Neural cell (in vitro differentiated cells): ENCODE measurements around the gene RAC2. TPM values are rescaled to one million over a fixed set of nuclear protein-coding genes. Genes with fewer than 3 reads are reported as not detected.

ENCODE experiments used
- H2AFZ ChIP-seq: fragments of 200-600, 300-800 bp; sonication (generic), shearing (Covaris generic); 2 replicates; pipeline ENCODE4 v1.6.0; 2014; ENCODE audit warnings: low read depth, mild to moderate bottlenecking, antibody characterized with exemption, low read length, moderate library complexity
- H3F3A ChIP-seq: fragments of 200-600 bp; shearing (Covaris generic); 2 replicates; pipeline ENCODE4 v1.6.1; 2016; ENCODE audit warnings: mild to moderate bottlenecking, moderate library complexity, mixed read lengths, antibody characterized with exemption, low read length; ENCODE audit not compliant: insufficient read depth, poor library complexity, severe bottlenecking
- H3K27ac ChIP-seq: fragments of 200-600, 300-800 bp; sonication (generic), shearing (Covaris generic); 2 replicates; pipeline ENCODE4 v1.5.1; 2014; ENCODE audit warnings: mild to moderate bottlenecking, low read length, moderate library complexity
- H3K27me3 ChIP-seq: fragments of 300-800, 200-600 bp; sonication (generic), shearing (Covaris generic); 2 replicates; pipeline ENCODE4 v1.6.0; 2014; ENCODE audit warnings: mild to moderate bottlenecking, low read depth, low read length, moderate library complexity; ENCODE audit not compliant: insufficient read depth
- H3K36me3 ChIP-seq: fragments of 300-800, 200-600 bp; sonication (generic), shearing (Covaris generic); 2 replicates; pipeline ENCODE4 v1.5.1; 2014; ENCODE audit warnings: mild to moderate bottlenecking, antibody characterized with exemption, low read length, moderate library complexity; ENCODE audit not compliant: insufficient read depth
- H3K4me2 ChIP-seq: fragments of 300-800, 200-600 bp; sonication (generic), shearing (Covaris generic); 2 replicates; pipeline ENCODE4 v1.6.0; 2014; ENCODE audit warnings: mild to moderate bottlenecking, low read length
- H3K4me3 ChIP-seq: fragments of 300-800, 200-600 bp; sonication (generic), shearing (Covaris generic); 2 replicates; pipeline ENCODE4 v1.5.1; 2014; ENCODE audit warnings: mild to moderate bottlenecking, low read length, moderate library complexity
- H3K79me2 ChIP-seq: fragments of 200-600 bp; shearing (Covaris generic); replicated peaks from 2 replicates; pipeline ENCODE4 v1.6.0; 2014; ENCODE audit warnings: mild to moderate bottlenecking, low read length, moderate library complexity; ENCODE audit not compliant: insufficient read depth
- H3K9ac ChIP-seq: fragments of 300-800, 200-600 bp; sonication (generic), shearing (Covaris generic); 2 replicates; pipeline ENCODE4 v1.6.1; 2016; ENCODE audit warnings: mild to moderate bottlenecking, low read length, mixed read lengths
- H3K9me2 ChIP-seq: fragments of 200-600 bp; shearing (Covaris generic); 2 replicates; pipeline ENCODE4 v1.6.1; 2016; ENCODE audit warnings: mild to moderate bottlenecking, low read length, mixed read lengths; ENCODE audit not compliant: insufficient read depth
- H3K9me3 ChIP-seq: fragments of 200-600, 300-800 bp; sonication (generic), shearing (Covaris generic); 2 replicates; pipeline ENCODE4 v1.6.1; 2016; ENCODE audit warnings: mild to moderate bottlenecking, mixed run types, low read length, moderate library complexity, mixed read lengths
- H4K20me1 ChIP-seq: fragments of 200-600 bp; shearing (Covaris generic); 2 replicates; pipeline ENCODE4 v1.6.1; 2016; ENCODE audit warnings: mild to moderate bottlenecking, mixed run types; ENCODE audit not compliant: insufficient read depth
- EP300 ChIP-seq: fragments of 450-650 bp; conservative IDR thresholded peaks from 2 replicates; pipeline ENCODE4 v1.6.1; 2014; ENCODE audit warnings: antibody characterized with exemption, mild to moderate bottlenecking, moderate library complexity; ENCODE audit not compliant: poor library complexity, severe bottlenecking
- EZH2 ChIP-seq: fragments of 200-600, 300-800 bp; shearing (Covaris generic), sonication (generic); IDR thresholded peaks from 2 replicates; pipeline ENCODE4 v1.6.1; 2014; ENCODE audit warnings: antibody characterized with exemption, low read length, borderline replicate concordance, mild to moderate bottlenecking; ENCODE audit not compliant: insufficient read depth, poor library complexity, severe bottlenecking
- MXI1 ChIP-seq: fragments of 450-650 bp; conservative IDR thresholded peaks from 2 replicates; pipeline ENCODE4 v1.6.1; 2014; ENCODE audit warnings: antibody characterized with exemption, mild to moderate bottlenecking; ENCODE audit not compliant: poor library complexity, severe bottlenecking
- POLR2AphosphoS5 ChIP-seq: IDR thresholded peaks from 2 replicates; pipeline ENCODE4 v1.6.1; 2012
- RAD21 ChIP-seq: fragments of 450-650 bp; conservative IDR thresholded peaks from 2 replicates; pipeline ENCODE4 v1.6.1; 2014; ENCODE audit warnings: antibody characterized with exemption, mild to moderate bottlenecking, moderate library complexity
- SMC3 ChIP-seq: fragments of 450-650 bp; conservative IDR thresholded peaks from 2 replicates; pipeline ENCODE4 v1.6.1; 2014; ENCODE audit warnings: antibody characterized with exemption, mild to moderate bottlenecking, moderate library complexity; ENCODE audit not compliant: poor library complexity
- TAF1 ChIP-seq: IDR thresholded peaks from 2 replicates; pipeline ENCODE4 v1.6.1; 2012; ENCODE audit warnings: low read depth
- polyA plus RNA-seq: library from polyadenylated mRNA; depleted of rRNA; stranded (reverse); fragments of >200 nt; gene quantifications from 2 replicates; pipeline ENCODE4 v1.2.3, GENCODE V29; 2014
- TF ChIP-seq, protein P1 (sequence below): fragments of 450-650 bp; IDR thresholded peaks from 2 replicates; pipeline ENCODE4 v1.5.1; 2014; ENCODE audit warnings: antibody characterized with exemption, mild to moderate bottlenecking, moderate library complexity; ENCODE audit not compliant: poor library complexity, severe bottlenecking
- TF ChIP-seq, protein P2 (sequence below): IDR thresholded peaks from 2 replicates; pipeline ENCODE4 v1.6.1; 2012; ENCODE audit warnings: borderline replicate concordance

The RAC2 gene
- polyA plus RNA-seq, 1 donor from 2014 or later, result not detected

DNA sequence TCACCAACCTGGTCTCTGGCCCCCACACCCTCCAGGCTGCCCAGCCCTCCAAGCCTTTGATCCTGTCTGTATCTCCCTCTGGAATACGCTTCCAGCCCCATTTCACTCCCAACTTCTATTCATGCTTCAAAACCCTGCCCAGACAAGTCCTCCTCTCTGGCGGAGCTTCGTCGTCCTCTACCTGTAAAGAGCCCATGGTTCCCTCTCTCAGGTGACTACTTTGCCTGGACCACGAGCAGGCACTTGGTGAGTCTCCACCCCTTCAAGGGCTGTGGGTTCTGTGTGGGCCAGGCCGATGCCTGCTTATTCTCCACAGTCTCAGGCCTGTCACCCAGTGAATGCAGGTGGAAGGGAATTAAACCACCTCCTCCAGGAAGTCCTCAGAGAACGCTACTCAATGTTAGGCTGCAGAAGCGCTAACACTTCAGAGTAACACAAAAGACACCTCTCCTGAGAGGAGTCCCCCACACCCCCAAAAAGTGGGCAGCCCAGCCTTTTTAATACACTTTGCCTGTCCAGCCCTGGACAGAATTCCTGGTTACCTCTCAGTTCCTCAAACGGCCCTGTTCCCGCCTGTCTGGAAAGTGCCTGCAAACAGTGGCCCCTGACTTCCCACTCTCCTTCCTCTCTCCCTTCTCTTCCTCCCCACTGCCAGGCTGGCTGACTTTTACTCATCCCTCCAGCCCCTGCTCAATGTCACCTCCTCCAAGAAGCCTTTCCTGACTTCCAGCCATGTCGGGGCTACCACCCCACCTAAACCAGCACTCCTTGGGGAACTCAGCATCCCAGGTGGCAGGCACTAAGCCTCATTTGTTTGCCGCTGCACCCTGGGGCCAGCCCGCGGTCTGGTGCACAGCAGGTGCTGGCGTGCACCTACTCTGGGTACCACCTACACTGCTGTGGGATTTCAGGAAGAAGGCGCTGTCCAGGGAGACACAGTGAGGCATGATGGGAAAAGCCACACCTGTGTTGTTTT is 9.0 kb downstream of the RAC2 start:
- Histone ChIP-seq H3K4me2 (no peak overlapping the region), H3K9me2 (no peaks in the 10 kb centered on the region), H3K27ac (no peak overlapping the region), H3K9me3 (no peaks in the 10 kb centered on the region), H3K9ac (no peak overlapping the region), H3F3A (no peaks in the 10 kb centered on the region), H3K4me3 (no peak overlapping the region), H3K27me3 (no peaks in the 10 kb centered on the region), H4K20me1 (no peaks in the 10 kb centered on the region), H2AFZ (no peak overlapping the region), H3K79me2 (no peaks in the 10 kb centered on the region), H3K36me3 (no peaks in the 10 kb centered on the region)
- TF ChIP-seq POLR2AphosphoS5, result no peak
- TF ChIP-seq TAF1, result no peak
- TF ChIP-seq SMC3, result no peak
- TF ChIP-seq, protein P1, sequence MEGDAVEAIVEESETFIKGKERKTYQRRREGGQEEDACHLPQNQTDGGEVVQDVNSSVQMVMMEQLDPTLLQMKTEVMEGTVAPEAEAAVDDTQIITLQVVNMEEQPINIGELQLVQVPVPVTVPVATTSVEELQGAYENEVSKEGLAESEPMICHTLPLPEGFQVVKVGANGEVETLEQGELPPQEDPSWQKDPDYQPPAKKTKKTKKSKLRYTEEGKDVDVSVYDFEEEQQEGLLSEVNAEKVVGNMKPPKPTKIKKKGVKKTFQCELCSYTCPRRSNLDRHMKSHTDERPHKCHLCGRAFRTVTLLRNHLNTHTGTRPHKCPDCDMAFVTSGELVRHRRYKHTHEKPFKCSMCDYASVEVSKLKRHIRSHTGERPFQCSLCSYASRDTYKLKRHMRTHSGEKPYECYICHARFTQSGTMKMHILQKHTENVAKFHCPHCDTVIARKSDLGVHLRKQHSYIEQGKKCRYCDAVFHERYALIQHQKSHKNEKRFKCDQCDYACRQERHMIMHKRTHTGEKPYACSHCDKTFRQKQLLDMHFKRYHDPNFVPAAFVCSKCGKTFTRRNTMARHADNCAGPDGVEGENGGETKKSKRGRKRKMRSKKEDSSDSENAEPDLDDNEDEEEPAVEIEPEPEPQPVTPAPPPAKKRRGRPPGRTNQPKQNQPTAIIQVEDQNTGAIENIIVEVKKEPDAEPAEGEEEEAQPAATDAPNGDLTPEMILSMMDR, result no peak
- TF ChIP-seq EZH2, result no peak
- no peak for TF ChIP-seq EP300
- TF ChIP-seq, protein P2, sequence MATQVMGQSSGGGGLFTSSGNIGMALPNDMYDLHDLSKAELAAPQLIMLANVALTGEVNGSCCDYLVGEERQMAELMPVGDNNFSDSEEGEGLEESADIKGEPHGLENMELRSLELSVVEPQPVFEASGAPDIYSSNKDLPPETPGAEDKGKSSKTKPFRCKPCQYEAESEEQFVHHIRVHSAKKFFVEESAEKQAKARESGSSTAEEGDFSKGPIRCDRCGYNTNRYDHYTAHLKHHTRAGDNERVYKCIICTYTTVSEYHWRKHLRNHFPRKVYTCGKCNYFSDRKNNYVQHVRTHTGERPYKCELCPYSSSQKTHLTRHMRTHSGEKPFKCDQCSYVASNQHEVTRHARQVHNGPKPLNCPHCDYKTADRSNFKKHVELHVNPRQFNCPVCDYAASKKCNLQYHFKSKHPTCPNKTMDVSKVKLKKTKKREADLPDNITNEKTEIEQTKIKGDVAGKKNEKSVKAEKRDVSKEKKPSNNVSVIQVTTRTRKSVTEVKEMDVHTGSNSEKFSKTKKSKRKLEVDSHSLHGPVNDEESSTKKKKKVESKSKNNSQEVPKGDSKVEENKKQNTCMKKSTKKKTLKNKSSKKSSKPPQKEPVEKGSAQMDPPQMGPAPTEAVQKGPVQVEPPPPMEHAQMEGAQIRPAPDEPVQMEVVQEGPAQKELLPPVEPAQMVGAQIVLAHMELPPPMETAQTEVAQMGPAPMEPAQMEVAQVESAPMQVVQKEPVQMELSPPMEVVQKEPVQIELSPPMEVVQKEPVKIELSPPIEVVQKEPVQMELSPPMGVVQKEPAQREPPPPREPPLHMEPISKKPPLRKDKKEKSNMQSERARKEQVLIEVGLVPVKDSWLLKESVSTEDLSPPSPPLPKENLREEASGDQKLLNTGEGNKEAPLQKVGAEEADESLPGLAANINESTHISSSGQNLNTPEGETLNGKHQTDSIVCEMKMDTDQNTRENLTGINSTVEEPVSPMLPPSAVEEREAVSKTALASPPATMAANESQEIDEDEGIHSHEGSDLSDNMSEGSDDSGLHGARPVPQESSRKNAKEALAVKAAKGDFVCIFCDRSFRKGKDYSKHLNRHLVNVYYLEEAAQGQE, result no peak
- no peak for TF ChIP-seq RAD21
- no peak for TF ChIP-seq MXI1

DNA sequence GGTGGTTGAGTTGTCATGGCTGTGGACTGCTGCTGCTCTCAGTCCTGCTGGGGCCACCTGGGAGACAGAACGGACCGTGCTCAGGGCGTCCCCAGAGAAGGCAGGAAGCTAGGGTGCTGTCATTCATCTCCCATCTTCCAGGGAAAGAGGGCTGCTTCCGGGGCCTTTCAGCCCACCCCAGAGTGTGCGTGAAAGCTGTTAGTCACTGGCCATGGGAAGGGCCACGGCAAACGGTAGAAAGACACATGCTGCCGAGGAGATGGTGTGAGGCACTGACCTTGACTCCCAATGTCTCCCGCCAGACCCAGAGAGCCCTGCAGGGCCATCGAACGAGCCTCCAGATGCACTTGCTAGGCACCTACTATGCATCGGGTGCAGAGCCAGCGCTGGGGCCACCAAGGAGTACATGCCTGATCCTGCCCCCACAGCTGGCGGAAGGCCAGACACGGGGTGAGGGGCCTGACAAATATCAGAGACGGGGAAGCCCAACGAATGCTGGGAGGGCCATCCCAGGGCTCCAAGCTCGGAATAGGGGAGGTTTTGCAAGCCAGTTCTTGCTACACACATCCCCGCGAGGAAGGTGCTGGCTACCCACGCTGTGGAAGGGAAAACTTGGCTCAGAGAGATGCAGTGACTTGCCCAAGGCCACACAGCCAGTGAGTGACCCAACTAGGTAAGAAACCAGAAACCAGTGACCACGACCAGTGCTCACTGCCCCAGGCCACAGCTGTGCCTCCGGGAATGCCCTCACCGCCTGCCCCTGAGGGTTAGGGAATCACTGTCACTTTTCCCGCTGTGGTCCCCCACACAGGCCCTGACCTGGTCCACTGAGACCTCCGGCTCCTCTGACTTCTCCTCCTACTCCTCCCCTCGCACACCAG is 10.1 kb downstream of the RAC2 start:
- H3K27me3 ChIP-seq, result no peaks in the 10 kb centered on the region
- no peak overlapping the region for H2AFZ ChIP-seq
- H3K4me3 ChIP-seq, result no peak overlapping the region
- H3K4me2 ChIP-seq, result no peak overlapping the region
- H4K20me1 ChIP-seq, result no peaks in the 10 kb centered on the region
- H3K9ac ChIP-seq, result no peak overlapping the region
- H3K36me3 ChIP-seq, result no peaks in the 10 kb centered on the region
- TF ChIP-seq SMC3 (no peak), POLR2AphosphoS5 (no peak), MXI1 (no peak), RAD21 (no peak), EP300 (no peak), TAF1 (no peak), EZH2 (no peak)
- TF ChIP-seq, protein P2, result no peak
- TF ChIP-seq, protein P1, result no peak
- no peaks in the 10 kb centered on the region for H3K79me2 ChIP-seq
- H3K9me2 ChIP-seq, result no peaks in the 10 kb centered on the region
- no peaks in the 10 kb centered on the region for H3F3A ChIP-seq
- H3K27ac ChIP-seq, result no peak overlapping the region
- H3K9me3 ChIP-seq, result no peaks in the 10 kb centered on the region
